Astrocyte of the spinal cord (primary cell): ENCODE measurements around the gene C6orf118.

ENCODE experiments used
- DNase-seq: peaks from one replicate; pipeline ENCODE4 v3.0.0; 2011; ENCODE audit warnings: low read depth, low spot score
- H3K4me3 ChIP-seq: 2 replicates; pipeline ENCODE4 v1.5.1; 2011; ENCODE audit warnings: low read depth, mild to moderate bottlenecking, low read length, moderate library complexity
- CTCF ChIP-seq: IDR thresholded peaks from 2 replicates; pipeline ENCODE4 v1.5.1; 2012; ENCODE audit warnings: low read depth, mild to moderate bottlenecking, low read length, inconsistent platforms
- in situ Hi-C: cut with HindIII; loops from 2 replicates; pipeline ENCODE4 v1.10.0; 2017; ENCODE audit warnings: low sequenced_read_pairs

C6orf118 gene

GRCh38 chr6:165232731-165233488 lies 76.5 kb downstream of the C6orf118 start:
- no peak for TF ChIP-seq CTCF
- DNase-seq = no peak
- no peak overlapping the region for H3K4me3 ChIP-seq
- in situ Hi-C loops = no loop called here

GRCh38 chr6:165231581-165232561 lies 77.5 kb downstream of the C6orf118 start:
- DNase-seq = peak; percentile 36
- in situ Hi-C loops = no loop called here
- no peak overlapping the region for H3K4me3 ChIP-seq
- TF ChIP-seq CTCF = peak; percentile 27

- in situ Hi-C loops = no loop called here
- no peak for TF ChIP-seq CTCF
Observed at GRCh38 chr6:165231177-165231576, 78.2 kb downstream of the C6orf118 start.

More at GRCh38 chr6:165231177-165231576, 78.2 kb downstream of the C6orf118 start:
- H3K4me3 ChIP-seq = no peak overlapping the region
- no peak for DNase-seq
